Lower leg skin (tissue), 4 donors: ENCODE results near the gene CWC22. TPM values are rescaled to one million over a fixed set of nuclear protein-coding genes. Genes with fewer than 3 reads are reported as not detected.

Experiments
- DNase-seq, 2 donors: peaks; one replicate each; pipeline ENCODE4 v3.0.0-alpha.2; 2019; ENCODE audit warnings: low spot score in 2 of 2
- H3K4me3 ChIP-seq: fragments of 200-600 bp; sonication (generic); 2 replicates; pipeline ENCODE4 v1.5.1; 2017; ENCODE audit warnings: mild to moderate bottlenecking, low read depth; ENCODE audit not compliant: poor library complexity, severe bottlenecking
- POLR2A ChIP-seq, 2 donors: fragments of 450-650 bp; IDR thresholded peaks; one replicate each; pipeline ENCODE4 v1.6.1; 2016 to 2017; ENCODE audit warnings: antibody characterized with exemption in 2 of 2, mild to moderate bottlenecking in 1 of 2, moderate library complexity in 1 of 2
- WGBS, 2 donors: methylation state at CpG; one replicate each; pipeline ENCODE4 v1.1.5; 2018; 5-methylcytosine and 5-hydroxymethylcytosine counted together
- intact Hi-C: fragments of 100-400 bp; cut with DNase I; formaldehyde crosslinking; loops from one replicate; pipeline ENCODE4 v1.15.0; 2023; ENCODE audit warnings: low total_unique reads
- total RNA-seq, 4 donors: library from RNA; depleted of rRNA; stranded (reverse); fragments of >200 nt; gene quantifications; one replicate each; pipeline ENCODE4 v1.1.0, GENCODE V29; 2016
- TF ChIP-seq, protein P1 (sequence below), 3 donors: fragments of 450-650 bp; IDR thresholded peaks; one replicate each; pipeline ENCODE4 v1.5.1; 2016; ENCODE audit warnings: antibody characterized with exemption in 3 of 3, mild to moderate bottlenecking in 3 of 3, moderate library complexity in 2 of 3

CWC22 gene
- total RNA-seq, 4 donors from 2014 or later, result 14.3 to 25.9 (median 19.3) TPM

DNA sequence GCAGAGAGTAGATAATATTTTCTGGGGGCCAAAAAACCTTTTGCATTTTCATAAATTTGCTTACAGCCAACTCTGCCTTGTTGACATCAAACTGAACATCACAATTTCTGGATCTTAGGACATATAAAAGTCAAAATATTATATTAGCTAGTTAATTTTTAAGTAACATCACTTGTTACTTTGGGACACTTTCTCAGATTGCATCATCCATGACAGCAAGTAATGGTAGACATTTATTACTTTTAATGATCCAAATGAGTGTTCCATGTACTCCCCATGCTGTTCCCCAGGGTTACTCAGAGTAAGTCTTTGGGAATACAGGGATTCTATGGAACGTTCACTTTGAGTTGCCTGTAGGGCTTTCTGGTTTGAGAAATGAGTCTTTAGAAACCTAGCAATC, 39.1 kb upstream of the CWC22 start:
- 66 to 88% methylated on average over 1 of the region's 1 CpG for WGBS, 2 donors
- H3K4me3 ChIP-seq, result no peak overlapping the region
- intact Hi-C loops, result no loop called here
- TF ChIP-seq POLR2A (IDR thresholded peaks at IDR 0.05), result no peak
- TF ChIP-seq, protein P1, sequence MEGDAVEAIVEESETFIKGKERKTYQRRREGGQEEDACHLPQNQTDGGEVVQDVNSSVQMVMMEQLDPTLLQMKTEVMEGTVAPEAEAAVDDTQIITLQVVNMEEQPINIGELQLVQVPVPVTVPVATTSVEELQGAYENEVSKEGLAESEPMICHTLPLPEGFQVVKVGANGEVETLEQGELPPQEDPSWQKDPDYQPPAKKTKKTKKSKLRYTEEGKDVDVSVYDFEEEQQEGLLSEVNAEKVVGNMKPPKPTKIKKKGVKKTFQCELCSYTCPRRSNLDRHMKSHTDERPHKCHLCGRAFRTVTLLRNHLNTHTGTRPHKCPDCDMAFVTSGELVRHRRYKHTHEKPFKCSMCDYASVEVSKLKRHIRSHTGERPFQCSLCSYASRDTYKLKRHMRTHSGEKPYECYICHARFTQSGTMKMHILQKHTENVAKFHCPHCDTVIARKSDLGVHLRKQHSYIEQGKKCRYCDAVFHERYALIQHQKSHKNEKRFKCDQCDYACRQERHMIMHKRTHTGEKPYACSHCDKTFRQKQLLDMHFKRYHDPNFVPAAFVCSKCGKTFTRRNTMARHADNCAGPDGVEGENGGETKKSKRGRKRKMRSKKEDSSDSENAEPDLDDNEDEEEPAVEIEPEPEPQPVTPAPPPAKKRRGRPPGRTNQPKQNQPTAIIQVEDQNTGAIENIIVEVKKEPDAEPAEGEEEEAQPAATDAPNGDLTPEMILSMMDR (IDR thresholded peaks at IDR 0.05), result no peak
- no peak for DNase-seq

DNA sequence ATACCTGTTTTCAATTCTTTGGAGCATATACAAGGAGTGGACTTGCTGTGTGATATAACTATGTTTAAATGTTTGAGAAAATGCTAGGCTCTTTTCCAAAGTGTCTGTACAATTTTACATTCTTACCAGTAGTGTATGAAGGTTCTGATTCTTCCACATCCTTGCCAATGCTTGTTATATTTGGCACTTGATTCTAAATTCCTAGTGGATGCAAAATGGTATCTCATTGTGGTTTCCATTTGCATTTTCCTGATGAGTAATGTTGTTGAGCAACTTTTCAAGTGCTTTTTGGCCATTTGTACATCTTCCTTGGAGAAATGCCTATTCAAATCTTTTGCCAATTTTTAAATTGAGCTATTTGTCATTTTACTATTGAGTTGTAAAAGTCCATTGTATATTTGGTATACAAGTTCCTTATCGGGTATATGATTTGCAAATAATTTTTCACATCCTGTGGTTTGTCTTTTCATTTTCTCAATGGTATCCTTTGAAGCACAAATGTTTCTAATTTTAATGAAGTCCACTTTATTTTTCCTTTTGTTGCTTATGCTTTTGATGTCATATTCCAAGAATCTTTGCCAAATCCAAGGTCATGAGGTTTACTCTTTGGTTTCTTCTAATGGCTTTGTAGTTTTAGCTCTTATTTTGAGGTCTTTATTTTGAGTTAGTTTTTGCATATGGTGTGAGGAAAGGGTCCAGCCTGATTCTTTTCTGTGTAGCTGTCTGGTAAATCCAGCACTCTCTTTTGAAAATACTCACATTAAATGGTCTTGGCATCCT, 33.2 kb upstream of the CWC22 start:
- DNase-seq, result no peak
- no peak overlapping the region for H3K4me3 ChIP-seq
- intact Hi-C loops, result no loop called here
- TF ChIP-seq POLR2A (IDR thresholded peaks at IDR 0.05), result no peak
- TF ChIP-seq, protein P1 (IDR thresholded peaks at IDR 0.05), result no peak
- 17 to 28% methylated on average over 1 of the region's 1 CpG for WGBS, 2 donors

DNA sequence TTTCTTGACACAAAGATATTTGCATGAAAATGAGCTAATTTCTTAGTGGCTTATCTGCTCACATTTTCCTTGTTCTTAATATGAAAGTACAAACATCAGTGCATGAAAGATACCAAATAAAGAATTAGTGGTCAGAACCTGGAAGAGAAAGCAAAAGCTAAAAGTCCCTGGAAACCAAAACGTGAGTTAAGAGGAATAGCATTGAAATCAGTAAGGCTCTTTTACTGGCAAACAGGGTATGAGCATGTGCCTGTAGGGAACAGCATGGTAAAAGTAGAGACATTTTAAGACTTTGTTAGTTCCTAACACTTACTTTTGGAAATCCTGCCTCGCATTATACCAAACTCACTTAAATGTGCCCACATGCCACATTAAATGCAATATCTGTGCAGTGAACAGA, 31.9 kb upstream of the CWC22 start:
- DNase-seq, result no peak
- intact Hi-C loops, result no loop called here
- no peak overlapping the region for H3K4me3 ChIP-seq
- TF ChIP-seq, protein P1 (IDR thresholded peaks at IDR 0.05), result no peak
- TF ChIP-seq POLR2A (IDR thresholded peaks at IDR 0.05), result no peak
- 53 to 56% methylated on average over 2 of the region's 2 CpGs for WGBS, 2 donors

DNA sequence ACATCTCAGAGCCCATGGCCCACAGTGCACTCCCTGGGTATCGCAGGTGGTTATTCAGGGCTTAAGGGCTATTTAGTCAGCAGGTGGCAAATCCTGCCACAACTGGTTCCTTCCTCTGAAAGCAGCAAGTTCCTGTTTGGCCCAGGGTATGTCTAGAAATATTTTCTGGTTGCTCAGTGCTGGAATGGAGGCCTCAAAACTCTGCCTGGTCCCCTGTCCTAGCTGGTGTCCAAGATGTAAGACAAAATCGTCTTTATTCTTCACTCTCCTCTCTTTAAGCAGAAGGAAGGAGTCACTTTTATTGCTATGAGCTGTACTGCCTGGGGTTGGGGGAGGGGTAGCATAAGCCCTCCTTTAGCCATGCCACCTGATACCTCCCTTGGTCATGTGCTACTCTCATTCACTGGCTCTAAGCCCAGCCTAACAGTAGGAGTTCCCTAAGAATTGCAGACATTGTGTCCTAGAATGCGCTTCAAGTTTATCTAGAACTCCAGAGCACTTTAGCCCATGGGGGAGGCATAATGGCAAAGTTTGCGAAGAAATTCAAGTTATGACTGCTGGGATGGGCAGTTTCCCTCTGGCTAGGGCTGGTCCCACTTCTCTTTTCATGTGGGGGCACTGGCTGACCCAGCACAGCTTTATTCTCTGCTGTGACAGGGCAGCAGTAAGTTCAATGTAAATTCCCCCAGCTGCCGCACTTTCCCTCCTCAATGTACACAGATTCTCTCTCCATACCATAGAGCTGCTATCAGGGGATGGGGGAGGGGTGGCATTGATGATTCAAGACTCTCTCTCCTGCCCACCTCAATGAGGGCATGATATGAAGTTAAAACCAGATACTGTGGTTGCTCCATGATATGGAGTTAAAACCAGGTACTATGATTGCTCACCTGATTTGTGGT, 27.1 kb upstream of the CWC22 start:
- intact Hi-C loops, result no loop called here
- TF ChIP-seq, protein P1 (IDR thresholded peaks at IDR 0.05), result no peak
- TF ChIP-seq POLR2A (IDR thresholded peaks at IDR 0.05), result no peak
- no peak overlapping the region for H3K4me3 ChIP-seq
- 80 to 86% methylated on average over 5 of the region's 5 CpGs for WGBS, 2 donors
- no peak for DNase-seq

DNA sequence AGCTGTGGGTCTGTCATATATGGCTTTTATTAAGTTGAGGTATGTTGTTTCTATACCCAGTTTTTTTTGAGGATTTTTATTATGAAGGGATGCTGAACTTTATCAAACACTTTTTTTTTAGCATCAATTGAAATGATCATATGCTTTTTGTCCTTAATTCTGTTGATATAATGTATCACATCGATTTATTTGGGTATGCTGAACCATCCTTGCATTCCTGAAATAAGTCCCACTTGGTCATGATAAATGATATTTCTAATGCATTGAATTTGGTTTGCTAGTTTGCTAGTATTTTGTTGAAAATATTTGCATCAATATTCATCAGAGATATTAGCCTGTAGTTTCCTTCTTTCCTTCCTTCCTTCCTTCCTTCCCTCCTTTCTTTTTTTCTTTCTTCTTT, 22.5 kb upstream of the CWC22 start:
- no peak overlapping the region for H3K4me3 ChIP-seq
- intact Hi-C loops, result no loop called here
- no peak for TF ChIP-seq POLR2A (IDR thresholded peaks at IDR 0.05)
- TF ChIP-seq, protein P1 (IDR thresholded peaks at IDR 0.05), result no peak
- DNase-seq, result no peak
- WGBS, 2 donors, result 70 to 83% methylated on average over 1 of the region's 1 CpG
